ENCODE measurements around the gene QPCT. TPM values are rescaled to one million over a fixed set of nuclear protein-coding genes. Genes with fewer than 3 reads are reported as not detected.

The QPCT gene
- total RNA-seq, 1 experiment from 2014 or later, result not detected

- H2BK5ac ChIP-seq (ENCODE audit: insufficient read length, low read length), result no peak overlapping the region
- no peak overlapping the region for H3K56ac ChIP-seq (ENCODE audit: insufficient read length, low read depth, low read length)
- no peaks in the 10 kb centered on the region for H3K9me3 Mint-ChIP-seq
- no peak overlapping the region for H2BK12ac ChIP-seq (ENCODE audit: insufficient read length, low read depth, low read length)
- no peak overlapping the region for H3K27ac Mint-ChIP-seq
- H3K79me1 ChIP-seq (ENCODE audit: insufficient read depth, low read depth, low read length, poor library complexity, severe bottlenecking), result no peaks in the 10 kb centered on the region
- no peak overlapping the region for H3K9ac ChIP-seq (ENCODE audit: extremely low read depth, insufficient read length, low read length)
- no peaks in the 10 kb centered on the region for H3K27me3 Mint-ChIP-seq (ENCODE audit: low read depth)
- H4K91ac ChIP-seq (ENCODE audit: insufficient read length, low read depth, low read length), result no peak overlapping the region
- no peak overlapping the region for H2BK20ac ChIP-seq (ENCODE audit: low read depth, low read length, poor library complexity, severe bottlenecking)
- H2BK15ac ChIP-seq (ENCODE audit: low read depth, low read length), result no peak overlapping the region
- no peak overlapping the region for H4K5ac ChIP-seq (ENCODE audit: insufficient read length, low read depth, low read length)
- no peak overlapping the region for H4K8ac ChIP-seq (replicated peaks; ENCODE audit: insufficient read length, low read depth, low read length)
- no CpG with 5 or more reads among the region's 2 CpGs for WGBS (ENCODE audit: extremely low coverage, insufficient read length, low lambda C conversion rate)
- H3K27me3 ChIP-seq (ENCODE audit: insufficient read depth, low read length), result no peaks in the 10 kb centered on the region
- no peaks in the 10 kb centered on the region for H3K23me2 ChIP-seq (ENCODE audit: insufficient read length, low read depth, low read length, poor library complexity, severe bottlenecking)
- no peak for DNase-seq
- no peak overlapping the region for H2BK120ac ChIP-seq (ENCODE audit: low read depth, low read length, poor library complexity, severe bottlenecking)
- TF ChIP-seq, protein P1, sequence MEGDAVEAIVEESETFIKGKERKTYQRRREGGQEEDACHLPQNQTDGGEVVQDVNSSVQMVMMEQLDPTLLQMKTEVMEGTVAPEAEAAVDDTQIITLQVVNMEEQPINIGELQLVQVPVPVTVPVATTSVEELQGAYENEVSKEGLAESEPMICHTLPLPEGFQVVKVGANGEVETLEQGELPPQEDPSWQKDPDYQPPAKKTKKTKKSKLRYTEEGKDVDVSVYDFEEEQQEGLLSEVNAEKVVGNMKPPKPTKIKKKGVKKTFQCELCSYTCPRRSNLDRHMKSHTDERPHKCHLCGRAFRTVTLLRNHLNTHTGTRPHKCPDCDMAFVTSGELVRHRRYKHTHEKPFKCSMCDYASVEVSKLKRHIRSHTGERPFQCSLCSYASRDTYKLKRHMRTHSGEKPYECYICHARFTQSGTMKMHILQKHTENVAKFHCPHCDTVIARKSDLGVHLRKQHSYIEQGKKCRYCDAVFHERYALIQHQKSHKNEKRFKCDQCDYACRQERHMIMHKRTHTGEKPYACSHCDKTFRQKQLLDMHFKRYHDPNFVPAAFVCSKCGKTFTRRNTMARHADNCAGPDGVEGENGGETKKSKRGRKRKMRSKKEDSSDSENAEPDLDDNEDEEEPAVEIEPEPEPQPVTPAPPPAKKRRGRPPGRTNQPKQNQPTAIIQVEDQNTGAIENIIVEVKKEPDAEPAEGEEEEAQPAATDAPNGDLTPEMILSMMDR (conservative IDR thresholded peaks at IDR 0.05), result no peak
- no peak overlapping the region for H3K18ac ChIP-seq (ENCODE audit: insufficient read length, low read depth, low read length)
- H2AK5ac ChIP-seq (ENCODE audit: insufficient read length, low read length), result no peak overlapping the region
- H3K9me3 ChIP-seq (ENCODE audit: control insufficient read depth, low read depth, low read length), result no peaks in the 10 kb centered on the region
- H3K36me3 Mint-ChIP-seq (ENCODE audit: insufficient read depth in 1 of 3, low read depth in 3 of 3), result no peaks in the 10 kb centered on the region
- no peak overlapping the region for H3K4ac ChIP-seq (ENCODE audit: low read depth, low read length)
- H3K79me2 ChIP-seq (ENCODE audit: insufficient read depth, low read length), result no peaks in the 10 kb centered on the region
- no peak overlapping the region for H3K27ac ChIP-seq (ENCODE audit: insufficient read length, low read depth, low read length)
- H3K4me1 ChIP-seq (ENCODE audit: insufficient read depth, low read length), result no peaks in the 10 kb centered on the region; the same call in 1 of the 2 replicates
- no peak overlapping the region for H3T11ph ChIP-seq (ENCODE audit: low read length)
- H3K14ac ChIP-seq (ENCODE audit: insufficient read depth, low read length), result no peak overlapping the region
- no peaks in the 10 kb centered on the region for H4K20me1 ChIP-seq (ENCODE audit: control insufficient read depth, insufficient read depth, insufficient read length)
- H2AFZ ChIP-seq (ENCODE audit: low read length), result no peak overlapping the region
- H3K4me2 ChIP-seq (ENCODE audit: insufficient read depth, insufficient read length, low read length), result no peak overlapping the region
- H3K4me3 Mint-ChIP-seq, result no peak overlapping the region
- H3K4me1 Mint-ChIP-seq, result no peaks in the 10 kb centered on the region
- no peak overlapping the region for H3K23ac ChIP-seq (ENCODE audit: insufficient read length, low read depth, low read length)
These were observed 23.6 kb downstream of the QPCT start for GRCh38 chr2:37367984-37368383.

Measured in H9 (cell line).